K562 (cell line): Measurements from ENCODE around the gene PPP4R3A. TPM values are rescaled to one million over a fixed set of nuclear protein-coding genes. Genes with fewer than 3 reads are reported as not detected.
A peak's percentile ranks its signal among the peaks of the same experiment; 100 is the strongest.

Experiments
- ATAC-seq: fragments of 200-7000 bp; cut with Tn5 transposase; 3 replicates; pipeline ENCODE4 v1.9.1; 2020; ENCODE audit warnings: moderate library complexity
- BruUV-seq: library from RNA; stranded (reverse); fragments of 400-500 nt; replicated peaks from 2 replicates; lab custom pipeline; 2021; lab: Mats Ljungman, UMichigan
- CTCF ChIA-PET: fragments of 300-600 bp; formaldehyde crosslinking; extraction: SDS; loops from one replicate; lab custom pipeline; 2021; ENCODE audit warnings: low intra/inter-chr PET ratio; lab: Yijun Ruan, JAX
- POLR2A ChIA-PET: fragments of 300-600, 350-650 bp; sonication (Branson Sonifier 250); formaldehyde crosslinking; extraction: SDS; loops from one replicate; lab custom pipeline; 2021; ENCODE audit warnings: antibody characterized with exemption, inconsistent platforms; lab: Yijun Ruan, JAX
- DNase-seq, 4 experiments: peaks; one replicate each; pipeline versions ENCODE4 v3.0.0 to v3.0.0-alpha.2; 2011 to 2018; ENCODE audit warnings: low spot score in 3 of 4, mixed read lengths in 3 of 4; ENCODE audit errors: extremely low read depth in 1 of 4
- FAIRE-seq: peaks from 2 replicates; lab custom pipeline; 2011; peaks lifted over from hg19 to GRCh38; lab: Jason Lieb, UNC
- H2AFZ ChIP-seq: 2 replicates; pipeline ENCODE4 v1.6.0; 2011; ENCODE audit warnings: low read depth, low read length, control low read depth, inconsistent platforms
- H3K27ac ChIP-seq: fragments of 200-600 bp; 3 replicates; pipeline ENCODE4 v1.8.0; 2011; ENCODE audit warnings: low read depth, mild to moderate bottlenecking, control low read depth, inconsistent platforms, low read length, moderate library complexity, mixed read lengths; ENCODE audit errors: extremely low read depth
- H3K27me3 ChIP-seq, 2 experiments: fragments of 300-600 bp in 1 of 2; 2 replicates in 1 of 2; 3 replicates in 1 of 2; pipeline versions ENCODE4 v1.6.0 to v1.8.0; 2011; ENCODE audit warnings: inconsistent platforms in 2 of 2, low read length in 2 of 2, mild to moderate bottlenecking in 1 of 2, mixed read lengths in 1 of 2, moderate library complexity in 1 of 2; ENCODE audit not compliant: control insufficient read depth in 2 of 2, insufficient read depth in 2 of 2
- H3K36me3 ChIP-seq: fragments of 300-600 bp; 3 replicates; pipeline ENCODE4 v1.8.0; 2011; ENCODE audit warnings: mild to moderate bottlenecking, low read length, inconsistent platforms; ENCODE audit not compliant: control insufficient read depth, insufficient read depth
- H3K4me1 ChIP-seq, 2 experiments: fragments of 200-600 bp in 1 of 2; replicated peaks in 1 of 2; 2 replicates in 1 of 2; 3 replicates in 1 of 2; pipeline versions ENCODE4 v1.5.1 to v1.8.0; 2011; ENCODE audit warnings: inconsistent platforms in 2 of 2, low read length in 2 of 2, mild to moderate bottlenecking in 1 of 2, mixed read lengths in 1 of 2, moderate library complexity in 1 of 2; ENCODE audit not compliant: control insufficient read depth in 2 of 2, insufficient read depth in 2 of 2
- H3K4me2 ChIP-seq: 2 replicates; pipeline ENCODE4 v1.6.1; 2011; ENCODE audit warnings: low read length, control low read depth, inconsistent platforms, mixed read lengths; ENCODE audit not compliant: insufficient read depth
- H3K4me3 ChIP-seq: fragments of 200-600 bp; sonication (generic), shearing (Covaris generic); 2 replicates; pipeline ENCODE4 v1.5.1; 2016; ENCODE audit warnings: control low read depth, inconsistent platforms
- H3K79me2 ChIP-seq: fragments of 200-600 bp; 3 replicates; pipeline ENCODE4 v1.8.0; 2011; ENCODE audit warnings: low read length, inconsistent platforms; ENCODE audit not compliant: control insufficient read depth, insufficient read depth
- H3K9ac ChIP-seq, 2 experiments: 2 replicates each; pipeline versions ENCODE4 v1.6.0 to v1.6.1; 2011; ENCODE audit warnings: low read depth in 2 of 2, low read length in 2 of 2, control low read depth in 1 of 2, inconsistent platforms in 1 of 2, mild to moderate bottlenecking in 1 of 2, mixed read lengths in 1 of 2; ENCODE audit not compliant: insufficient read depth in 1 of 2
- H3K9me1 ChIP-seq: one replicate; pipeline ENCODE4 v1.6.0; 2011; ENCODE audit warnings: inconsistent platforms, mild to moderate bottlenecking, low read length, moderate library complexity; ENCODE audit not compliant: control insufficient read depth, insufficient read depth
- H3K9me3 ChIP-seq: replicated peaks from 2 replicates; pipeline ENCODE4 v1.5.1; 2011; ENCODE audit warnings: low read depth, low read length, inconsistent platforms; ENCODE audit not compliant: control insufficient read depth, insufficient read depth
- H4K20me1 ChIP-seq: replicated peaks from 2 replicates; pipeline ENCODE4 v1.6.1; 2011; ENCODE audit warnings: low read length, inconsistent platforms, mixed read lengths; ENCODE audit not compliant: control insufficient read depth, insufficient read depth
- CBX5 ChIP-seq: IDR thresholded peaks from 2 replicates; pipeline ENCODE4 v1.6.1; 2014; ENCODE audit warnings: low read depth, borderline replicate concordance
- EP400 ChIP-seq: fragments of 450-650 bp; IDR thresholded peaks from 2 replicates; pipeline ENCODE4 v1.6.1; 2017; ENCODE audit warnings: antibody characterized with exemption, mild to moderate bottlenecking, moderate library complexity
- ETV1 ChIP-seq: fragments of 450-650 bp; conservative IDR thresholded peaks from 2 replicates; pipeline ENCODE4 v1.6.1; 2016; ENCODE audit warnings: missing genetic modification characterization, control low read depth, low read depth, missing compliant biosample characterization
- FOXJ2 ChIP-seq: fragments of 200-800 bp; sonication (Bioruptor generic); IDR thresholded peaks from 2 replicates; pipeline ENCODE4 v1.6.1; 2016; ENCODE audit warnings: missing genetic modification characterization, missing compliant biosample characterization
- NCOA4 ChIP-seq: fragments of 450-650 bp; IDR thresholded peaks from 2 replicates; pipeline ENCODE4 v1.6.1; 2018; ENCODE audit warnings: mild to moderate bottlenecking; ENCODE audit not compliant: partially characterized antibody
- PHB ChIP-seq: fragments of 250-450 bp; sonication (Bioruptor Pico); IDR thresholded peaks from 2 replicates; pipeline ENCODE4 v1.5.0; 2021
- ZNF143 ChIP-seq: sonication (generic); formaldehyde crosslinking; IDR thresholded peaks from 2 replicates; pipeline ENCODE4 v1.9.0; 2022; ENCODE audit warnings: mild to moderate bottlenecking, missing genetic modification reagents
- ZNF707 ChIP-seq: fragments of 250-450 bp; sonication (Bioruptor Pico); conservative IDR thresholded peaks from 2 replicates; pipeline ENCODE4 v1.8.0; 2022; ENCODE audit warnings: inconsistent platforms, mild to moderate bottlenecking, moderate library complexity
- WGBS: fragments of 100-300 bp; shearing (Covaris generic); methylation state at CpG from one replicate; pipeline ENCODE4 v1.1.6; 2016; ENCODE audit warnings: low coverage, mixed read lengths; ENCODE audit not compliant: insufficient coverage; ENCODE audit errors: missing lambda C conversion rate; 5-methylcytosine and 5-hydroxymethylcytosine counted together
- in situ Hi-C: fragments of 300-500 bp; cut with MboI; formaldehyde crosslinking; loops from 4 replicates; pipeline ENCODE4 v1.15.0; 2018; ENCODE audit warnings: inconsistent platforms, mixed read lengths
- intact Hi-C: fragments of 100-400 bp; cut with micrococcal nuclease; formaldehyde crosslinking; loops from 2 replicates; pipeline ENCODE4 v1.14.2; 2022
- polyA plus RNA-seq, 8 experiments: library from polyadenylated mRNA; depleted of rRNA in 4 of 8; stranded (reverse) in 5 of 8; unstranded in 3 of 8; fragments of >200 nt; fragmentation: Nextera tagmentation in 2 of 8; fragmentation: Illumina TruSeq in 1 of 8; extraction: Ambion mirVana in 2 of 8; extraction: Trizol in 1 of 8; gene quantifications; 2 replicates each; pipeline versions ENCODE4 v1.2.1 to v1.2.3, GENCODE V29; 2011 to 2014; ENCODE audit warnings: inconsistent platforms in 1 of 8, missing spikeins in 1 of 8
- total RNA-seq, 7 experiments: library from RNA; depleted of rRNA in 6 of 7; stranded (reverse); fragments of >200 nt in 6 of 7; fragmentation: Illumina TruSeq in 2 of 7; extraction: Trizol in 2 of 7; gene quantifications; 2 replicates each; pipeline versions ENCODE4 v1.2.1 to v1.2.3, GENCODE V29; 2011 to 2021; ENCODE audit warnings: low replicate concordance in 1 of 7
- TF ChIP-seq, protein P1 (sequence below): sonication (generic); formaldehyde crosslinking; IDR thresholded peaks from 2 replicates; pipeline ENCODE4 v1.8.0; 2022; ENCODE audit warnings: mild to moderate bottlenecking, missing genetic modification reagents
- TF ChIP-seq, protein P2 (sequence below): fragments of 450-650 bp; IDR thresholded peaks from 2 replicates; pipeline ENCODE4 v1.6.1; 2016
- TF ChIP-seq, protein P3 (sequence below): fragments of 250-450 bp; sonication (Bioruptor Pico); IDR thresholded peaks from 2 replicates; pipeline ENCODE4 v1.5.0; 2022; ENCODE audit warnings: mild to moderate bottlenecking
- TF ChIP-seq, protein P4 (sequence below), 2 experiments: fragments of 450-650 bp; IDR thresholded peaks; 2 replicates each; pipeline ENCODE4 v1.6.1; 2016
- TF ChIP-seq, protein P5 (sequence below): sonication (generic); formaldehyde crosslinking; IDR thresholded peaks from 2 replicates; pipeline ENCODE4 v1.8.0; 2022; ENCODE audit warnings: missing genetic modification reagents, mild to moderate bottlenecking, moderate library complexity, borderline replicate concordance

Gene PPP4R3A
- total and polyA plus RNA-seq, 9 of the 15 experiments (the other 6 are each of a cell fraction or from before 2014, with no cell fraction given): 9.5 to 54.9 (median 44.9) TPM

DNA sequence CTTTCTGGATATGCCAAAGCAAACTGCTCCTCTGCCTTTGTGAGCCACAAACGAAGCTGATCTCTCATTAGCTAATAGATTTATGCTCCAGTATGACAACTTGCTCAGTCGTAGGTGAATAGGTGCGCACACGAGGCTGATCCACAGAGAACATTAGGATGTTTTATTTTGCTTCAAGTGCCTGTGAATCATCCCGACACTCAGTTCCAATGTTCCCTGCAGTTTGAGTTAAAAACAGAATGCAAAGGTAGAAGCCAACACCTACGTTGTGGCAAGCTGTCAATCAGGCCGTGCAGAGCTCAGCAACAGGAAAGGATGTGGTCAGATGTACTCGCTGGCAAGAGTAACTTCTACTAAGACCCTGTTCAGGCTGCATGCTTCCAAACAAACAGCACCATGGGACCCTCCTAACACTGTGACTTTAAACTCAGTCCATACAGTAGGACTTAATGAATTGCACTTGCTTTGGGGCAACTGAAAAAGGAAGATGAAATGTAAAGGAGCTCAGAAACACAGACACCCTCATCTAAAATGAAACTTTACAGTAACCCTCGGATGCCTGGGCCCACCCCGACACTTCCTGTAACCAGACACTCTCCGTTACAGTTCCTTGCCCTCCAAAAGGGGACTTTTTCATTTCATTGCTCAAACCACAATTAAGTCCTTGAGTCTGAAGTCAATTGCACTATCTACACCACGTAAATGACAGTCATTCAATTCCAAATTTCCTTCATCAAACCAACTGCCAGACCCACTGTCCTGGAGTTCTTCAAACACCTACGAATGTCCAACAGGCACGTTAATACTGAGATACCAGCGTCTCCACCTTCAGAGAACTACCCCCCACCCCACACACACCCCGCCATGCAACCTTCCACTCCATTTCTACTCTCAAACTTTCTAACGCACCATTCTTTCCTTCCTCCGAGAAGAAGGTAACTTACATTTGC lies 94.0 kb downstream of the PPP4R3A start (continued):
- TF ChIP-seq, protein P1, sequence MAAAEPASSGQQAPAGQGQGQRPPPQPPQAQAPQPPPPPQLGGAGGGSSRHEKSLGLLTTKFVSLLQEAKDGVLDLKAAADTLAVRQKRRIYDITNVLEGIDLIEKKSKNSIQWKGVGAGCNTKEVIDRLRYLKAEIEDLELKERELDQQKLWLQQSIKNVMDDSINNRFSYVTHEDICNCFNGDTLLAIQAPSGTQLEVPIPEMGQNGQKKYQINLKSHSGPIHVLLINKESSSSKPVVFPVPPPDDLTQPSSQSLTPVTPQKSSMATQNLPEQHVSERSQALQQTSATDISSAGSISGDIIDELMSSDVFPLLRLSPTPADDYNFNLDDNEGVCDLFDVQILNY (CRISPR knock-in tag): no peak
- TF ChIP-seq, protein P2, sequence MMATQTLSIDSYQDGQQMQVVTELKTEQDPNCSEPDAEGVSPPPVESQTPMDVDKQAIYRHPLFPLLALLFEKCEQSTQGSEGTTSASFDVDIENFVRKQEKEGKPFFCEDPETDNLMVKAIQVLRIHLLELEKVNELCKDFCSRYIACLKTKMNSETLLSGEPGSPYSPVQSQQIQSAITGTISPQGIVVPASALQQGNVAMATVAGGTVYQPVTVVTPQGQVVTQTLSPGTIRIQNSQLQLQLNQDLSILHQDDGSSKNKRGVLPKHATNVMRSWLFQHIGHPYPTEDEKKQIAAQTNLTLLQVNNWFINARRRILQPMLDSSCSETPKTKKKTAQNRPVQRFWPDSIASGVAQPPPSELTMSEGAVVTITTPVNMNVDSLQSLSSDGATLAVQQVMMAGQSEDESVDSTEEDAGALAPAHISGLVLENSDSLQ: peak; percentile 94
- TF ChIP-seq PHB (CRISPR knock-in tag) (no peak), EP400 (0 out of 2 replicates have a peak, but pooled peaks have one; percentile 30)

DNA sequence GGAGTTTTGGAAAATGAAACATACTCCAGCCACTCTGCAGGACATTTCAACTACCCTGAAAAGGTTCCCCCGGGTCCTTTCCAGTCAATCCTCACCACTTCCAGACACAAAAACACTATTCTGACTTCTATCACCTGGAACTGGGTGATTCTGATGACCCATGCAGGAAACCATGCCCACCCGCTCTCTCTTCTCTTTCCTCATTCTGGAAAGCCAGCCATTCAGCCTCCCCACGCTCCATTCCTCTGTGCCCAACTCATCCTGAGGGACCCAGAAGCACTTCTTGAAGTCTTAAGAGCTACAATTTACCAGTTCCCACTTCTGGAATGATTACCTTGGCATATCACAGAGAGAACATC lies 95.7 kb downstream of the PPP4R3A start:
- H3K79me2 ChIP-seq: peaks cover 60% of the 10 kb centered on the region
- no peaks in the 10 kb centered on the region for H3K9me3 ChIP-seq
- no peak overlapping the region for H2AFZ ChIP-seq
- ChIA-PET CTCF (no interaction called here), POLR2A (interaction anchor here (3.7 kb wide), 1 partner anchor 11 kb away, joined by 16 read pairs; no protein-coding TSS in a partner anchor)
- no peaks in the 10 kb centered on the region for H3K9me1 ChIP-seq
- FAIRE-seq (no peak), ATAC-seq (no peak), DNase-seq (no peak)
- 95% methylated on average over 3 of the region's 3 CpGs for WGBS
- no peak overlapping the region for H3K27ac ChIP-seq
- H4K20me1 ChIP-seq: no peaks in the 10 kb centered on the region
- no peaks in the 10 kb centered on the region for H3K27me3 ChIP-seq
- H3K4me1 ChIP-seq: peaks cover 18% of the 10 kb centered on the region in 2 experiments; a peak in 4 of 5 replicates
- no peak overlapping the region for H3K4me3 ChIP-seq
- H3K9ac ChIP-seq: 0 out of 4 replicates have a peak overlapping the region, but pooled peaks of 1 of the 2 experiments have one; percentile 15
- in situ Hi-C loops: no loop called here
- no peak overlapping the region for H3K4me2 ChIP-seq
- BruUV-seq: no TSS peak
- H3K36me3 ChIP-seq: peaks cover 42% of the 10 kb centered on the region; the same call in 2 of the 3 replicates
- intact Hi-C loops: loop anchor here (10.0 kb wide), 1 partner anchor 240 kb away; no protein-coding TSS in a partner anchor
- TF ChIP-seq, protein P3, sequence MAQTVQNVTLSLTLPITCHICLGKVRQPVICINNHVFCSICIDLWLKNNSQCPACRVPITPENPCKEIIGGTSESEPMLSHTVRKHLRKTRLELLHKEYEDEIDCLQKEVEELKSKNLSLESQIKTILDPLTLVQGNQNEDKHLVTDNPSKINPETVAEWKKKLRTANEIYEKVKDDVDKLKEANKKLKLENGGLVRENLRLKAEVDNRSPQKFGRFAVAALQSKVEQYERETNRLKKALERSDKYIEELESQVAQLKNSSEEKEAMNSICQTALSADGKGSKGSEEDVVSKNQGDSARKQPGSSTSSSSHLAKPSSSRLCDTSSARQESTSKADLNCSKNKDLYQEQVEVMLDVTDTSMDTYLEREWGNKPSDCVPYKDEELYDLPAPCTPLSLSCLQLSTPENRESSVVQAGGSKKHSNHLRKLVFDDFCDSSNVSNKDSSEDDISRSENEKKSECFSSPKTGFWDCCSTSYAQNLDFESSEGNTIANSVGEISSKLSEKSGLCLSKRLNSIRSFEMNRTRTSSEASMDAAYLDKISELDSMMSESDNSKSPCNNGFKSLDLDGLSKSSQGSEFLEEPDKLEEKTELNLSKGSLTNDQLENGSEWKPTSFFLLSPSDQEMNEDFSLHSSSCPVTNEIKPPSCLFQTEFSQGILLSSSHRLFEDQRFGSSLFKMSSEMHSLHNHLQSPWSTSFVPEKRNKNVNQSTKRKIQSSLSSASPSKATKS: no peak
- TF ChIP-seq CBX5 (no peak), NCOA4 (no peak), ZNF143 (no peak), ZNF707 (CRISPR knock-in tag) (no peak), FOXJ2 (tag) (no peak), ETV1 (tag) (no peak)
- TF ChIP-seq, protein P4, sequence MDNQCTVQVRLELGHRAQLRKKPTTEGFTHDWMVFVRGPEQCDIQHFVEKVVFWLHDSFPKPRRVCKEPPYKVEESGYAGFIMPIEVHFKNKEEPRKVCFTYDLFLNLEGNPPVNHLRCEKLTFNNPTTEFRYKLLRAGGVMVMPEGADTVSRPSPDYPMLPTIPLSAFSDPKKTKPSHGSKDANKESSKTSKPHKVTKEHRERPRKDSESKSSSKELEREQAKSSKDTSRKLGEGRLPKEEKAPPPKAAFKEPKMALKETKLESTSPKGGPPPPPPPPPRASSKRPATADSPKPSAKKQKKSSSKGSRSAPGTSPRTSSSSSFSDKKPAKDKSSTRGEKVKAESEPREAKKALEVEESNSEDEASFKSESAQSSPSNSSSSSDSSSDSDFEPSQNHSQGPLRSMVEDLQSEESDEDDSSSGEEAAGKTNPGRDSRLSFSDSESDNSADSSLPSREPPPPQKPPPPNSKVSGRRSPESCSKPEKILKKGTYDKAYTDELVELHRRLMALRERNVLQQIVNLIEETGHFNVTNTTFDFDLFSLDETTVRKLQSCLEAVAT (IDR thresholded peaks at IDR 0.05): no peak
- TF ChIP-seq, protein P5, sequence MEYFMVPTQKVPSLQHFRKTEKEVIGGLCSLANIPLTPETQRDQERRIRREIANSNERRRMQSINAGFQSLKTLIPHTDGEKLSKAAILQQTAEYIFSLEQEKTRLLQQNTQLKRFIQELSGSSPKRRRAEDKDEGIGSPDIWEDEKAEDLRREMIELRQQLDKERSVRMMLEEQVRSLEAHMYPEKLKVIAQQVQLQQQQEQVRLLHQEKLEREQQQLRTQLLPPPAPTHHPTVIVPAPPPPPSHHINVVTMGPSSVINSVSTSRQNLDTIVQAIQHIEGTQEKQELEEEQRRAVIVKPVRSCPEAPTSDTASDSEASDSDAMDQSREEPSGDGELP: no peak
